Esophagus squamous epithelium (tissue), 5 donors: ENCODE data around the gene RWDD1. TPM values are rescaled to one million over a fixed set of nuclear protein-coding genes. Genes with fewer than 3 reads are reported as not detected.

Experiments
- DNase-seq: peaks from one replicate; lab custom pipeline; 2025; lab: John Stamatoyannopoulos, UW
- H3K27ac ChIP-seq, 4 donors: fragments of 200-600 bp; sonication (generic); one replicate each; pipeline ENCODE4 v1.5.1; 2016 to 2019; ENCODE audit warnings: mild to moderate bottlenecking in 1 of 4
- H3K27me3 ChIP-seq, 4 donors: fragments of 200-600 bp; sonication (generic); 1 replicate in 3 of 4; 2 replicates in 1 of 4; pipeline versions ENCODE4 v1.5.1 to v1.6.0; 2017 to 2021; ENCODE audit warnings: antibody characterized with exemption in 1 of 4
- H3K36me3 ChIP-seq, 3 donors: fragments of 200-600 bp; sonication (generic); one replicate each; pipeline ENCODE4 v1.5.1; 2016 to 2019
- H3K4me1 ChIP-seq, 3 donors: fragments of 200-600 bp; sonication (generic); one replicate each; pipeline ENCODE4 v1.5.1; 2017 to 2019
- H3K4me3 ChIP-seq, 4 donors: fragments of 200-600 bp; sonication (generic); 1 replicate in 3 of 4; 2 replicates in 1 of 4; pipeline ENCODE4 v1.5.1; 2016 to 2019; ENCODE audit warnings: mild to moderate bottlenecking in 2 of 4, moderate library complexity in 1 of 4
- H3K9me3 ChIP-seq, 3 donors: fragments of 200-600 bp; sonication (generic); one replicate each; pipeline ENCODE4 v1.5.1; 2016 to 2019
- POLR2A ChIP-seq, 4 donors: fragments of 450-650 bp; IDR thresholded peaks; one replicate each; pipeline ENCODE4 v1.6.1; 2017; ENCODE audit warnings: antibody characterized with exemption in 4 of 4, mild to moderate bottlenecking in 4 of 4, moderate library complexity in 3 of 4
- WGBS, 2 donors: methylation state at CpG; one replicate each; pipeline ENCODE4 v1.1.5; 2018; 5-methylcytosine and 5-hydroxymethylcytosine counted together
- intact Hi-C: fragments of 100-400 bp; cut with DNase I; formaldehyde crosslinking; loops from one replicate; pipeline ENCODE4 v1.15.0; 2022
- total RNA-seq, 4 donors: library from RNA; depleted of rRNA; stranded (reverse); fragments of >200 nt; gene quantifications; one replicate each; pipeline ENCODE4 v1.1.0, GENCODE V29; 2016
- TF ChIP-seq, protein P1 (sequence below), 6 experiments: fragments of 450-650 bp in 4 of 6; fragments of 200-600 bp in 2 of 6; sonication (generic) in 2 of 6; IDR thresholded peaks; one replicate each; pipeline ENCODE4 v1.5.1; 2016 to 2019; ENCODE audit warnings: antibody characterized with exemption in 6 of 6, mild to moderate bottlenecking in 4 of 6, moderate library complexity in 4 of 6
- donor health status: DM: yes; HTN: yes; CAD: no.

The RWDD1 gene
- total RNA-seq, 4 donors from 2014 or later: 13.4 to 44.3 (median 29.9) TPM

- 89 to 90% methylated on average over 2 to 5 of the region's 9 CpGs for WGBS, 2 donors
- TF ChIP-seq, protein P1, sequence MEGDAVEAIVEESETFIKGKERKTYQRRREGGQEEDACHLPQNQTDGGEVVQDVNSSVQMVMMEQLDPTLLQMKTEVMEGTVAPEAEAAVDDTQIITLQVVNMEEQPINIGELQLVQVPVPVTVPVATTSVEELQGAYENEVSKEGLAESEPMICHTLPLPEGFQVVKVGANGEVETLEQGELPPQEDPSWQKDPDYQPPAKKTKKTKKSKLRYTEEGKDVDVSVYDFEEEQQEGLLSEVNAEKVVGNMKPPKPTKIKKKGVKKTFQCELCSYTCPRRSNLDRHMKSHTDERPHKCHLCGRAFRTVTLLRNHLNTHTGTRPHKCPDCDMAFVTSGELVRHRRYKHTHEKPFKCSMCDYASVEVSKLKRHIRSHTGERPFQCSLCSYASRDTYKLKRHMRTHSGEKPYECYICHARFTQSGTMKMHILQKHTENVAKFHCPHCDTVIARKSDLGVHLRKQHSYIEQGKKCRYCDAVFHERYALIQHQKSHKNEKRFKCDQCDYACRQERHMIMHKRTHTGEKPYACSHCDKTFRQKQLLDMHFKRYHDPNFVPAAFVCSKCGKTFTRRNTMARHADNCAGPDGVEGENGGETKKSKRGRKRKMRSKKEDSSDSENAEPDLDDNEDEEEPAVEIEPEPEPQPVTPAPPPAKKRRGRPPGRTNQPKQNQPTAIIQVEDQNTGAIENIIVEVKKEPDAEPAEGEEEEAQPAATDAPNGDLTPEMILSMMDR (IDR thresholded peaks at IDR 0.05): no peak
- no peak for TF ChIP-seq POLR2A (IDR thresholded peaks at IDR 0.05)
- intact Hi-C loops: no loop called here
Observed at GRCh38 chr6:116563830-116564229, 7.5 kb upstream of the RWDD1 start.

GRCh38 chr6:116564311-116564710 lies 7.0 kb upstream of the RWDD1 start:
- TF ChIP-seq, protein P1 (IDR thresholded peaks at IDR 0.05): no peak
- no peak for TF ChIP-seq POLR2A (IDR thresholded peaks at IDR 0.05)

More at GRCh38 chr6:116563830-116564229, 7.5 kb upstream of the RWDD1 start:
- Histone ChIP-seq H3K4me1 (peaks cover 0 to 16% (median 0%) of the 10 kb centered on the region in 3 donors), H3K4me3 (no peak overlapping the region), H3K27me3 (no peaks in the 10 kb centered on the region), H3K36me3 (no peaks in the 10 kb centered on the region), H3K9me3 (no peaks in the 10 kb centered on the region), H3K27ac (no peak overlapping the region)
- DNase-seq: no peak

DNA sequence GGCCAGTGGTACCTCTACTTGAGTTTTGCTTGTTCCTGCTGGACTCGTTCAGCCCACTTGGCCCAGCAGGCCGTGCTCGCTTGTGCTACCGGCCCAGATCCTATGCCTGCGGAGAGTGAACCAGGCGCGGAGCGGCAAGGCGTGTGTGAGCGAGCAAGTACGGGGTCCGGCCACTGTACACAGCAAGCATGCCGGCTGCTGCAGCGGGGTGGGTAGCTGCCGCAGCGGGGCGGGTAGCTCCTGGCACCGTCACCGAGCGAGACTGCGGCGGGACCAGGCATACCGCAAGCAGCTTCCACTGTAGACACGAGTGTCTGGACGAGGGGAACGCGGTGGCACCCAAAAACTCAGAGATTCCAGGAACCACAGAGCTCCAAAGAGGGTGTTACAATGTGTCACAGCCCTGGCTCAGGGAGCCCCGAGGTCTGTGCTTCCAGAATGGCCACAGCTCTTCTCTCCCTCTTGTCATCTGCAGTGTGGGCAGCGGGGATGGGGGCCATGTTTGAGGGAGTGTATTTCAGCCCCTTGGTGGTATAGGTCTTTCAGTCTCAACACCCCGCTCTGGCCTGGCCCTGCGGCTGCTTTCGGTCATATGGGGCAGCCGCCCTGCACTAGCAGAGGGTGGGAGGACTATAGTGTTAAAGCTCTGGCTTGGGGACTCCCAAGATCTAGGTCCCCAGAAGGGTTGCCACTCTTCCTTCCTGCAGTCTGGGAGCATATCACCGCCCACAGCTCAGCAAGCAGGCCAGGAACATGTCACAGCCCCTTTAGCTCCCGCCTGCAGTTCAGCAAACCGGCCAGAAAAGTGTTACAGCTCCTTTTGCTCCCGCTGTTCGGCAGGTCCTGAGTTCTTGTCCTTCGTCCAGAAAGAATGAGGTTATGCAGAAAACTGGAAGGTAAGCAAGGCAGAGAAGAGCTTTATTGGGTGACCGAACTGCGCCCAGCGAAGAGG lies 6.1 kb upstream of the RWDD1 start:
- intact Hi-C loops: no loop called here
- DNase-seq: no peak
- WGBS, 2 donors: 55 to 77% methylated on average over 4 to 15 of the region's 42 CpGs
- Histone ChIP-seq H3K4me3 (peak overlapping the region; percentile 9 to 57 (median 36)), H3K4me1 (peaks cover 3 to 30% (median 6%) of the 10 kb centered on the region in 3 donors), H3K9me3 (no peaks in the 10 kb centered on the region), H3K27ac (no peak overlapping the region), H3K27me3 (no peaks in the 10 kb centered on the region), H3K36me3 (no peaks in the 10 kb centered on the region)
- TF ChIP-seq POLR2A (IDR thresholded peaks at IDR 0.05): no peak
- TF ChIP-seq, protein P1 (IDR thresholded peaks at IDR 0.05): no peak

More at GRCh38 chr6:116564311-116564710, 7.0 kb upstream of the RWDD1 start:
- Histone ChIP-seq H3K4me1 (peaks cover 0 to 21% (median 0%) of the 10 kb centered on the region in 3 donors), H3K27ac (no peak overlapping the region), H3K9me3 (no peaks in the 10 kb centered on the region), H3K4me3 (no peak overlapping the region), H3K36me3 (no peaks in the 10 kb centered on the region), H3K27me3 (no peaks in the 10 kb centered on the region)
- no peak for DNase-seq
- intact Hi-C loops: no loop called here
- WGBS, 2 donors: 67 to 72% methylated on average over 7 of the region's 7 CpGs

GRCh38 chr6:116568111-116568510 lies 3.2 kb upstream of the RWDD1 start:
- Histone ChIP-seq H3K4me1 (peaks cover 15 to 43% (median 16%) of the 10 kb centered on the region in 3 donors), H3K27me3 (no peaks in the 10 kb centered on the region), H3K27ac (no peak overlapping the region), H3K9me3 (no peaks in the 10 kb centered on the region), H3K36me3 (no peaks in the 10 kb centered on the region), H3K4me3 (no peak overlapping the region)
- no peak for DNase-seq
- intact Hi-C loops: no loop called here
- no peak for TF ChIP-seq POLR2A (IDR thresholded peaks at IDR 0.05)
- TF ChIP-seq, protein P1 (IDR thresholded peaks at IDR 0.05): no peak
